GM18499 (cell line): ENCODE data around the gene SPATS2L.
A peak's percentile ranks its signal among the peaks of the same experiment; 100 is the strongest.

ENCODE experiments used
- ATAC-seq: cut with Tn5 transposase; IDR thresholded peaks from one replicate; pipeline ENCODE4 v1.9.1; 2021; ENCODE audit warnings: moderate number of reproducible peaks; ENCODE audit not compliant: insufficient read depth, unreplicated experiment

Gene SPATS2L

DNA sequence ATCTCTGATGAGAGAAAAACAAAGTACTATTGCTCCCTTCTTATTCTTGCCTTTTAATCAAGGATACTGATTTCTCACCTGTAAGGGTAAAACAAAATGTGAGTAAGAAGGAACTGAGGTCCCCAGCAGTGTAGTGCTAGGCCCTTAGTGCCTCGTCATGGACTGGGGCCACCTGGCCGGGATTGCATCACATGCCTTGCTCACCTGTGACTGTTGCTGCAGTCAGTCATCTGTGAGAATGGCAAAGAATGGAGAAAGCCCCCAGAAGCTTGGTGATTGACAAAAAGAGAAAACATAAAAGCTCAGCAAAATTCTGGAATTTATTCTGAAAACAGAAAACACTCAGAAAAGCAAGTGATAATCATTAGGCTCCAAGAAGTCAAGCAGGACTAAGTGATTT, 63.4 kb downstream of the SPATS2L start:
- no peak for ATAC-seq

DNA sequence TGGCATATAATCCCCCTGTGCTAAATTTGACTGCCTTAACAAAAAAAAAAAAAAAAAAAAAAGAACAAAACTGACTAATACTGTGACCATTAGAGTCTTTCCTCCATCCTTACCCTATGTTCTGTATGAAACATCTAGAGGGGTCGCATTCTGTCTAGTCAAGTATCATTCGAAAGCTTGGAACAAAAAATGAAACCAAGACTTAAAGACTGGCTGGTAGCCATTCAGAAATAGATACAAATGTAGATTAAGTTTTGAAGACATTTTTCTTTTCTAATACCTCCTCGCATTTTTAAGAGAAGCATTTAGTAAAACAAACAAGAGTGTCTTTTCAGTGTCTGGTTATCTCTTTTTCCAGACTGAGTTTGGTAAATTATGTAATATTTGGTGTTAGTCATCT, 66.7 kb downstream of the SPATS2L start:
- ATAC-seq: no peak

DNA sequence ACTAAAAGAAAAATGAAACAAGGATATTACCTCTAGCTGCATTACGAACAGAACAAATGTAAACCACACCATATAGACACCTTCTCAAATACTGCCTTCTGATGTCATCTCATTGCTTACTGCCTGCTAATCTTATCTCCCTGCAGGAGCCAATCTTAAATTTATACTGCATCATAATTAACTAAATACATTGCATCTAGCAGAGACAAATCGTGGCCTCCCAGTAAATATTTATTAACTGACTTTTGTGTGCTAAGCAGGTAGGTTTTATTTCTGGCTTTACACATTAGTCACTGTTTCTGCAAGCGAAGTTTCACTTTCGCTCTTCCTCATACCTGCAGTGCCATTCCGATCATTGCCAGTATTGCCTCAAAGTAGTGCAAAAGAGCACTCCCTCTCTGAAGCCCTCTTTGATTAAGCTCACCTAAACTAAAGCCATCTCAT, 67.5 kb downstream of the SPATS2L start:
- ATAC-seq: peak; percentile 83

DNA sequence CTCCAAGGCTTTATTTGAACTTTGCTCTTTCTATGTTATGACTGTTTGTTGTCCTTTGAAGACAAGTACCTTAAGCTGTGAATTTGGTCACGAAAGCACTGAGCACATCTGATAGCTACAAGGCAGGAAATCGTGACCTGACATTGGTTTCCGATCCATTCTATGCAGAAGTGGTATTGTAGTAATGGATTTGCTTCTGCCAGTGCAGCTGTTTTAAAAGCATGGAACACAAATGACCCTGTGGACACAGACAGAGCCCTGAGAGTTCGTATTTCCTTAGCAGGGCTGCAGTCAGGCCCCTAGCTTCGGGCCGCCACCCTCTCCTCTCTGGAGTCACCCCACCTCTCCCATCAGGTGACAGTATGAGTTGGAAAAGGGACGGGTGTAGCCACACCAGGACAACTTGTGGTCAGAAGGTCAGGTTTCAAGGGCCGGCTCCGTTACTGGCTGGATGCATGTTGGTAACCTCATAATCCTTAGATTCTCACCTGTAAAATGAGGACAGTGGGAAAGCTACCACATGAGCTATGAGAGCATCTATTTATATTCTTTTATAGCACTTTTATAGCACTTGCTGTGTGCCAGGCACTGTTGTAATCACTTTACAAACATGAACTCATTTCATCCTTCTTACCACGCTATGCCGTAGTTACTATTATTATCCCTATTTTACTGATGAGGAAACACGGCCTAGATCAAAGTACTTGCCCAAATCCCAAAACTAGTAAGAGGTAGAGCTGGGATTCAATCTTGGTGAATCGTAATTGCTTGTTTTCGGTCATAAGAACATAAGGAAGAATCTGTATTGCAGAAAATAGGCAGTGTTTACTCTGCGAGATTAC, 70.2 kb downstream of the SPATS2L start:
- ATAC-seq: no peak

DNA sequence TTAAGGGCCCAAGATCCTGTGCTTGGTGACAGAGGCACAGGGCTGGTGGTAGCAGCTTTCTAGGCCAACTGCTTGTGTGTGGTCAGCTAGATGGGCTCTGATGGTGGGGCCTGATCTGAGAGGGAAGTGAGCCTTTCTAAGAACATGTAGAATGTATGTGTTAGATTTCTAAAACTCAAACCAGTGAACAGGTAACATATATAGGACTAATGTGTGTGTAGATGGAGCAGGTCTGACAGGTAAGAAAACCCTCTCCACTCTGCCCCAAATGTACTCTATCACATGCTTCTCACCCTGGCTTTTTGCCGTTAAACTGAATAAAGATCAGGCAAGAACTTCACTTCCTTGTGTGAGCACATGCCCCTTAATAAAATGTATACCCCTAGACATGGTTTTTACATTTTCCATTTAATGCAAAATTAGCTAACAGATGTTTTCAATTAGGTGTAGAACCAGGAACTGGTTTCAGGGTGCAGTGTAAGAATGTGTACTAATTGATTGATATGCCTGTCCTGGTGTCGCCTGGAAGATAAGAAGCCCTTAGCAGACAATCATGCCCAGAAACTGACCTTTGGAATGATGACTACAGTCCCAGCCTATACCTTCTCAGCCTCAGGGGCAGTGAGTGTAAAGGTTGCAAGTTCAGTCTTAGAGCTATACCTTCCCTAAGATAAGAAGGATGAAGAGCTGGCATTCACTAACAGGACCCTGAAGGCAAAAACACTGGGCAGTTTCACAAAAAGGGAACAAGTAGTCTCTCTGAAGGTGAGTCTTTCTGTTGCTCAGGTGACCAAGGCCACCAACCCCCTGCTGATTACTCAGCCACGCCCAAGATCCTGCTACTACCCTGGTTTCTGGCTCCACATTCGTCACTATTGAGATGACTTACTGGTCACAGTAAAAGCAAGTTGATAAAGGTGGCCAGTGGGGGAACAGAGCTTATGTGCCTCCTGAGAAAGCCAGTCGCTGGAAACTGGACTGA, 71.2 kb downstream of the SPATS2L start:
- no peak for ATAC-seq

DNA sequence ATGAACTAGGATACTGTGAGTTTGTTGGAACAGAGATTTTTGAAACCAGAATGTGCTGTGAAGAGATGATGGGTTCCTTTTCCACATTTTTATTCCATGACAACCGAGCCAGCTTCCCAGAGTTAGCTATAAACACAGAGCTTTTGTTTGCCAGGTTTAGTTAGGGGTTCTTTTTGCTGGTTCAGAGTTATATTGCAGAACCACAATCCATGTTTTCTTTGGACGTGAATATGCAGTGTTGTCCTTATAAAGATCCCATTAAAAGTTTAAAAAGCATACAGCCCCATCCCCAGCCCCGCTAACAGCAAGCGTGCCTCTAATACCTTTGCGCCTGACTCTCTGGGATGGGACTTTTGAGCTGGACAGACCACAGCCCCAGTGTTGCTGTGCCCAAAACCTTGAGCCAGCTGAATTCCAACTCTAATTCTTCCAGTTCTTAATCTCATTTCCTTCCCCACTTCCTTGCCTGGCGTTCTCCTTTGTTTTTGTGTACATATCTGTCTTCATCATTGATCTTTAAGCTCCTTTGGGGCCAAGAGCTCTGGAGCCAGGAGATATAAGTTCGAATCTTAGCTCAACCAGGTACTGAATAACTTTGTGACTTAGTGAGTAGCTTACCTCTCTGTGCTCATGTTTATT, 72.3 kb downstream of the SPATS2L start:
- no peak for ATAC-seq

DNA sequence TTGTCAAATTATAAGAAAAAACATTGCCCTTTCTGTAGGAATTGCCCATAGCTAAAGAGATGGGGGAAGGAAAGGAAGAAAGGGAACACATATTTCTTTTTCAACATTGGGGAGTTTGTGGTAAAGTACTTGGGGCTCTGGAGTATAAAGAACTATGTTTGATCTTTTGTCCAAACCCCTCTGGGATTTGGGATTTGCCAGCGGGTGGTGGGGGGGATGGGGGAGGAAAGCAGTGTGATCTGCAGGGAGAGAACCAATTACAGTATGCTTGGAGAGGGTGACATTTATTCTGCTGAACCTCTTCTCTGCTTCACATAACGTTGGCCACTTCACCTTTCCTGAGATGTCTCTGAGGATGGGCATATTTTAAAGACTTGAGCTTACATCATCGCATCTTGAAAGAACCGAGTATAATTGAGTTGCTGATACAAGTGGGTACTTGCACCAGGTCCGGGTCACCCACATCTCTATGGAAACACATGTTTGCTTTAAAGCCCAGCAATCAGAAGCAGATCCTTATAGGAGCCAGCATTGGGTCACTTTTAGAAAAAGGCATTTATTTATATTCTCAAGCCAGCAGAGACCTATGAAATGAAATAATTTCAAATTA, 73.1 kb downstream of the SPATS2L start:
- ATAC-seq: no peak

DNA sequence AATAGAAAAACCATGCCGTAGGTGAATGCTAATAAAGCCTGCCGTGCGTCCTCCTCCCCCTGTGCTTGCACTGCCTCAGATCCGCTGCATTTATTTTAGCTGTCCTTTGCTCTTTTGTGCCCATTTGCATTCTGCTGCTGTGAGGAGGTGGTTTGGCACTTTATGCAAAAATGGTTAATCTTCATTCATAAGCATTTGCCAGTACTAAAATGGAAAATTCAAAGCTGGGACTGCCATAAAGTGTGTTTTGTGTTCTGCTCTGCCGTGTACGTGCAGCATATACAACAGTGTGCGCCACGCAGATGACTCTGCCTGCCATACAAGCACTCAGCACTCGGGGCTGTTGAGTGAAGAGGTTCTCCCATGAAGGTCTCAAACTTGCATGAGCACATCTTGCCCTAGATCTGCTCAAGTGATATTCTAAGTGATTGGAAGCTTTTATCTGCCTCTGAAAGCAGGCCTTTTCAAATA, 73.6 kb downstream of the SPATS2L start:
- no peak for ATAC-seq

DNA sequence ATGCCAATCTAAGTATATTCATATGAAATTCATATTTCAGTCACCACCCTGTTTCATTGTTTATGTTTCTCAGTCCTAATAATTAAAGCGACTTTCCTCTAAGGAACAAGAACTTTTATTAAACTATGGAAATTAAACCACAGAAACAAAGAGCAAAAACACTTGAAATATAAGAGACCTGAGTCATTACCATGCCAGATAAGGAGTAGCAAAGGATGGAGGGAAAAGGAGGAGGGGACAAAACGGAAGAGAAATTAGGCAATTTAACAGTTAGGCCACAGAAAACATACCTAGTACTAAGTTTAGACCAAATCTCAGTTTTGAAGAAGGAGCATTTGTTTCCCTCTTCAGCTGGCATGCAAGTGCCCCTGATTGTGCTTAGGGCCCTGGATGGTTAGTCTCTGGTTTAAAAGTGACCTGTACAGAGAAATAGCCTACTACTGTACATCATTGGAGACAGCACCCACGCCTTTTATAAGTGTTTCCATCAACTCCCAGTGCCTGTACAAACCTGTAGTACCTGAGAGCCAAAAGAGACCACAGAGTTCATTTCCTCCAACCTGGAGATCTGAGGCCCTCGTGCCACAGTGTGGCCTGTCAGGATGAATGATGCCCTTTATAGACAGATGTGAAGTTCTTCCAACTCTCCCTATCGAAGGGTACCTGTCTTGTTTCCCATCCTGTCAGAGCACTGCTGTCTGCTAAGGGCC, 74.5 kb downstream of the SPATS2L start:
- ATAC-seq: no peak

DNA sequence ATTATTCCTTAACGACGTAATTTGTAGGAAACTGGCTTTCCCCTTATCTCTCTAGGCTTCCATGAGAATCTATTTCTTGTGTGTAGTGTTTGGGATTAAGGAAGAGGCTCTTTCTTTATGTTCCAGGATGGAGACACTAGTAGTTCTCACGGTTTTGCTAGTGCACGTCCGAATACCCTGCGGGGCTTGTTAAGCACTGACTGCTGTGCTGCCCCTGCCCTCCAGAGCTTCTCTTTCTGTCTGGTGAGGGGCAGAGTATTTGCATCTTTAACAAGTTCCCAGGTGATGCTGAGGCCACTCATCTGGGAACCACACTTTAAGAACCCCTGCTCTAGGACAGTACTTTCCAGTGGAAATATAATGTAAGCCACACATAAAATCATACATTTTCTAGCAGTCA, 76.4 kb downstream of the SPATS2L start:
- ATAC-seq: no peak

DNA sequence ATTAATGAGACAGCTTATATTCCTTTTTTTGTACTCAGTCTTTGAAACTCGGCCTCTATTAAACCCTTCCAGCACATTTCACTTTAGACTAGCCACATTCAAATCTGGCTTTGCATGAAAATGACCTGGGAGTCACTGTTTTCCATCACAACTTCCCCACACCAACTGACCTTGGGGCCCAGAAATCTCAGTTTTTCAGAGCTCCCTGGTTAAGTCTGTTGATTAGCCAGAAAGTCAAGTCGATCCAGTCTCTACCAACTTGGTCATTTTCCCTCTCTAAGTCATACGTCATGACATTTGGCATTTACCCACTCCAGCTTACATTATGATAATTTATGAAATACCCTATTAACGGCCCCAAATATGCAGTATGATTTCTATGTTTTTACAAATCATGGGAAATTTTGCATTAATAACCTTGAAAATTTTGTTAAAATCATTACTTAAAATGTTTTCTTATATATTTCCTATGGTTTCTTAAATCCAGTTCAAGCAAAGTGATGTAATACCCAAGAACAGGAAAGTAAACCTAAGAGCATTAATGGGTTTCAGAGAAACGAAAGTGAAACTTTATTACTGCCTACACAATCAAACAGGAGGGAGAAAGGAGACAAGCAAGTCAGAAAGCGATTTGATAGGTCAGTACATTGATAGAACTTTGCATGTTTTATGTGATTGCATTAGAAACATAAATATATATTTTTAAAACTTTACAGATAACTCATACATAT, 77.1 kb downstream of the SPATS2L start:
- ATAC-seq: peak; percentile 68

DNA sequence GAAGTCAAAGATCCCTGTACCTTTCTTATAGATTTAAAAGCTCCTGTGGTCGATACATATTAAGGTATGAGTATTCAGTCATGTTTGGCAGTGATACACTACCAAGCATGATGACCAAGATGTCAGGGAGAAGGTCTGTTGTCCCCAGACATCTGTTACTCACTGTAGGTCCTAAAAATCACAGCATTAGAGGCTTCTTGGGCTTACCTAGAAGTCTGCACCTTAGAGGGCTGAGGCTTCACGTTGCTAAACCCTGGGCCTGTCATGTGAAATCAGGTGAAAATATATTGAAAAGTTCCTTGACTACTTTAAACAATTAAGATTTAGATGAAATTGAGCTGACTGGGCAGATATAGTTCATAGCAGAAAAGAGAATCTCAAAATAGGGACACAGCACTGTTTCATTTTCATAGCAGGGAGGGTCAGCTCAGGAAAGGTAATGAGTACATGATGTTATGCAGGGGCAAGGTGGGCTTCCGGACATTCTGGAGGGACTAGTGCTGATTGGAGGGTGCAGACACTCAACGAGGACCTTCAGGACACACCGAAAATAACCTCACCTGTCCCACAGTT, 78.7 kb downstream of the SPATS2L start:
- ATAC-seq: no peak

DNA sequence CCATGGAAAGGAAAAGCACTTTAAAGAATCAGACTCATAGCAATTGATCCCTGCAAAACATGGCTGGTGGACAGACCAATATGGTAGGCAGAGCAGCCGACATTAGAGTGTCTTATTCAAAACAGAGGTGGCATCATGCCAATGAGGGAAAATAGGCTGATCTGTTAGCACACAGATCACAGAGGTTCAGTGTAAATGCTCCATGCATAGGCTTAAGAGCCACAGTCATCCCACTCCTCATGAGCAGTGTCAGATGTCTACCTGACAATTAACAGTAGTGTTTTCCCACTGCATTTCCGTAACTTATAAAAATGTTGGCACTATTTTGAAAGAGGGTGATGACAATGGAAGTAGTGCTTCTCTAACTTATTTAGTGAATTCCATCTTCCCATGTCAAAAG, 86.7 kb downstream of the SPATS2L start:
- no peak for ATAC-seq

DNA sequence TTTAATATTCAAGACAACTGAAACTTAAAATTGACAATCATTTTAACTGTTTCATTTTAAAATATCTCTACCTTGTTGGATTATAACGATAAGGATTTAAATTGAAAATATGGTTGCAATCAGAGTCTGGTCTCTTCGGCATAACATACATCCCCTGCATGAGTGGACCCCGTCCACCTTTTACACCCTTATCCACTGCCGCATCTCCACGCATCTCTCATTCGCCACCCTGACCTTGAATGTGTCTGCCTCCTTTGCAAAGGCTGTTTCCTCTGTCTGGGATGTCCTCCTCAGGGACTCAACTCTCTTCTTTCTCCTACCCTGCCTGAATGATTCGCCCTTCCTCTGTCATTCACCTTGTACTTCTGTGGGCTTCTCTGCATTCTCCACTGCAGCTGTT, 87.6 kb downstream of the SPATS2L start:
- no peak for ATAC-seq

DNA sequence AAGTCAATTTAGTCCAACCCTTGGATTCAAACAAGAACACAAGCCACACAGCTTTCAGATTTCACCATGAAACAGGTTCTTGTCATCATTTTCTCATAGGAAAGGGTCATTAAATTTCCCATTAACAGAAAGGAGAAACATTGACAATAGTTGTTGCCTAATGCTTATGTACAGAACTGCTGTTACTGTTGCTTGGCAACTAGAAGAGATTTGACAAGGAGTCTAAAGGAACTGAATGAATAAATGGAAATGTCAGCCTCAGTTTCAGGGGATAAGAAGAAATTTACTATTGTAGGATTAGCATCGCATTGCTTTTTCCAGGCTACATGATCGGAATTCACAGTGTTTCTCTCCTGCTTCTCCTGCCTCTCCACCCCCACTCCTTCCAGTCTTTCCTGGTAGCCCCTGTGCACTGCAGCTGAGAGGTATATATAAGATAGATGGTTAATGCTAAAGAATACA, 90.3 kb downstream of the SPATS2L start:
- no peak for ATAC-seq

DNA sequence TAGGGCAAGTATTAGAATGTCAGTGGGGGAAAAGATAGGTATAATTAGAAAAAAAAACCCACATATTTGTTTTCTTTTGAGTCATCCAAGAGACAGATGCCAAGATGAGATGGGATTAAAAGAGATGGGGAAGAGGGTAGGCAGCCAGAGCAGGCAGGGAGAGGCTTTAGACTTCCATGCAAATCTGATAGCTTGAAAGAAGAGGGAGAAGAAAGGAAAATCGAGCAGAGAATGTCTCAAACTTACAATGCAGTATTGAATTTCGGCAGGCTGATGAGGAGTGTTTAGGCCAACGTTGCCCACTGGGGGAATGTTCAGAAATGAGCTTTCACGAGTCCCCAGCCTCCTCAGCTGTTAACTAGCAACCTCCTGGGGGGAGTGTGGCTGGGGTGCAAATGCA, 91.3 kb downstream of the SPATS2L start:
- ATAC-seq: no peak

DNA sequence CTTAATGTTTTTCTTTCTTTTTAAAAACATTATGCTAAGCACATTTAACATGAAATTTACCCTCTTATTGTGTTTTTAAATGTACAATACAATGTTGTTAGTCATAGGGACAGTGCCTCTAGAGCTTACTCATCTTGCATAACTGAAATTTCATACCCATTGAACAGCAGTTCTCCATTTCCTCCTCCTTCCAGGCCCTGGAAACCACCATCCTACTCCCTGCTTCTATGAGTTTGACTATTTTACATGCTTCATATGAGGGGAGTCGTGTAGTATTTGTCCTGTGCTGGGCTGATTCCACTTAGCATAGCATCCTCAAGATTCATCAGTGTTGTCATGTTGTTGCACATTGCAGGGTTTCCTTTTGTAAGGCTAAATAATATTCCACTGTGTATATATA, 92.6 kb downstream of the SPATS2L start:
- ATAC-seq: no peak

DNA sequence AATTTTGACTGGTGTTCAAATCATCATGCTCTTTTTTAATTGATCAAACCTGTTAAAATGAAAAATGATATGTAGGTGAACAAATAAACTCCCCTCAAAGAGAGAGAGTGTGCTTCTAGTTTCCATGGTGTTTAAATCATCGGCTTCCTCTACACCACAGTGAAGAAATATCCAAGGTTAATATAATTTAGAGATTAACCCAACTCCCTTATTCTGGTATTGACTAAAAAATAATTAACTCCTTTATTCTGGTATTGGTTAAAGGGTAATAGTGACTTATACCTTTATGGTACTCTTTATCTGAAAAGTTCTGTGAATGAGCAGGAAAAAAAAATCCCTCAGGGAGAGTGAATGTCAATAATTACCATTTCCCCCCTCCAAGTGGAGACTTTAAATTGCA, 93.1 kb downstream of the SPATS2L start:
- no peak for ATAC-seq

DNA sequence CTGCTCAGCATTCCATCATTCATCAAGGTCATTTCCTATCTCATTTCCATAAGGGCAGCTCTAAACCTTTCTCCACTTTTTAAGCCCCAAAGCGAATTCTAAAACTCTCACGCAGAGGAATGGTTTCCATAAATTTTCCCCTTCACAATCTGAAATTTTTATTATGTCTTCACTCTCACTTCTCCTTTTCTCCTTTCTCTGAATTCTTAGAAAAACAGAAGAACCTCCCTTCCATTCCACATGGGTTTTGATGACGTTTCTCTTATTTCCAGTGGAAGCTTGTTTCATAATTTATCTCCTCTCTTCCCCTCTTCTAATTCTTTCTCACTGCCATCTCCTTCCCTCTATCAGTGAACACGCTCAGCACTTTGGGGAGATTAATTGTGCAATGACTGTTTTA, 97.3 kb downstream of the SPATS2L start:
- no peak for ATAC-seq
